Heart right ventricle (tissue), 16 donors: Measurements from ENCODE around the gene MACROD2. TPM values are rescaled to one million over a fixed set of nuclear protein-coding genes. Genes with fewer than 3 reads are reported as not detected.
A peak's percentile ranks its signal among the peaks of the same experiment; 100 is the strongest.

Experiments used
- ATAC-seq, 8 donors: fragments of 200-7000 bp; cut with Tn5 transposase; one replicate each; pipeline ENCODE4 v1.9.1; 2020; ENCODE audit warnings: mild to moderate bottlenecking in 8 of 8, moderate library complexity in 8 of 8, moderate number of reproducible peaks in 1 of 8
- DNase-seq, 2 donors: peaks; one replicate each; pipeline ENCODE4 v3.0.0-alpha.2; 2020
- H3K27ac ChIP-seq, 10 donors: fragments of 200-600 bp; sonication (generic) in 2 of 10; one replicate each; pipeline versions ENCODE4 v1.5.0 to v1.8.0; 2020 to 2022; ENCODE audit warnings: mild to moderate bottlenecking in 3 of 10
- H3K27me3 ChIP-seq, 7 donors: fragments of 200-600 bp; one replicate each; pipeline ENCODE4 v1.8.0; 2021 to 2022; ENCODE audit warnings: mild to moderate bottlenecking in 2 of 7
- H3K36me3 ChIP-seq, 9 donors: fragments of 200-600 bp; sonication (generic) in 1 of 9; one replicate each; pipeline versions ENCODE4 v1.5.0 to v1.8.0; 2020 to 2022; ENCODE audit warnings: mild to moderate bottlenecking in 2 of 9
- H3K4me1 ChIP-seq, 9 donors: fragments of 200-600 bp; sonication (generic) in 1 of 9; one replicate each; pipeline versions ENCODE4 v1.5.0 to v1.8.0; 2020 to 2022; ENCODE audit warnings: mild to moderate bottlenecking in 4 of 9
- H3K4me3 ChIP-seq, 10 donors: fragments of 200-600 bp; sonication (generic) in 2 of 10; one replicate each; pipeline versions ENCODE4 v1.5.0 to v1.8.0; 2020 to 2022; ENCODE audit warnings: mild to moderate bottlenecking in 7 of 10, moderate library complexity in 2 of 10
- H3K9me3 ChIP-seq, 11 donors: fragments of 200-600 bp in 10 of 11; sonication (generic) in 2 of 11; one replicate each; pipeline versions ENCODE4 v1.5.0 to v1.8.0; 2013 to 2022; ENCODE audit warnings: mild to moderate bottlenecking in 2 of 11, control low read depth in 1 of 11, moderate library complexity in 1 of 11
- WGBS, 2 donors: extraction: QIAGEN DNeasy Blood & Tissue Kit; methylation state at CpG; one replicate each; pipeline ENCODE4 v1.1.7; 2013; ENCODE audit warnings: inconsistent platforms in 1 of 2; 5-methylcytosine and 5-hydroxymethylcytosine counted together
- intact Hi-C, 10 donors: fragments of 100-400 bp; cut with DNase I; formaldehyde crosslinking; loops; one replicate each; pipeline versions ENCODE4 v1.11.1 to v1.14.2; 2022
- polyA plus RNA-seq, 2 donors: library from polyadenylated mRNA; stranded (reverse); fragments of 200-250 nt; gene quantifications; one replicate each; pipeline ENCODE4 v1.2.3, GENCODE V29; 2013
- total RNA-seq, 10 donors: library from RNA; stranded (reverse); fragmentation: NEBNext Ultra II Directional in 3 of 10; extraction: Animal tissue kit (Norgen Biotek cat#: 25700) in 3 of 10; gene quantifications; one replicate each; pipeline versions ENCODE4 v1.2.1 to v1.2.4, GENCODE V29; 2021 to 2023
- TF ChIP-seq, protein P1 (sequence below), 9 donors: fragments of 200-600 bp; sonication (generic) in 2 of 9; IDR thresholded peaks; one replicate each; pipeline versions ENCODE4 v1.5.0 to v1.8.0; 2021 to 2022; ENCODE audit warnings: antibody characterized with exemption in 9 of 9, mild to moderate bottlenecking in 5 of 9, moderate library complexity in 1 of 9
- donor health status: Arrhythmogenic right ventricular cardiomyopathy.
- donor health status: ischemic (EF 13 %, LVEDD 7.1; RV severe dilation, severe dysfunction).
- donor health status: healthy with polysubstance abuse.
- donor health status: DM: no; HTN: yes; CAD: no.
- donor health status: DM: no; HTN: no; CAD: no.
- donor health status: ischemic (EF 25% LVEDD 6.9; RV normal size, moderate dysfunction).
- donor health status: ischemic (EF 25% LVEDD 5.7; RV mildly dilated, moderate dysfunction).
- donor health status: healthy.
- donor health status: DM: yes; HTN: yes; CAD: no.
- donor health status: Ischemic cardiomyopathy.
- donor health status: ischemic (EF 35%, LVEDD 5.7; RV mildly dilated, moderate dysfunction).
- donor health status: nonischemic (EF 11% LVEDD 7.7; RV severe dilation, severe dysfunction).
- donor health status: DM: yes; HTN: yes; CAD: no.
- donor health status: PGD.
- donor health status: ischemic (EF 29% LVEDD 5.4; RV normal size, mild dysfunction).
- donor health status: nonischemic (EF 23%, LVEDD 6.1; RV moderate dilation, normal function).

MACROD2 gene
- total and polyA plus RNA-seq, 12 donors: 0.28 to 6.4 (median 4.1) TPM

DNA sequence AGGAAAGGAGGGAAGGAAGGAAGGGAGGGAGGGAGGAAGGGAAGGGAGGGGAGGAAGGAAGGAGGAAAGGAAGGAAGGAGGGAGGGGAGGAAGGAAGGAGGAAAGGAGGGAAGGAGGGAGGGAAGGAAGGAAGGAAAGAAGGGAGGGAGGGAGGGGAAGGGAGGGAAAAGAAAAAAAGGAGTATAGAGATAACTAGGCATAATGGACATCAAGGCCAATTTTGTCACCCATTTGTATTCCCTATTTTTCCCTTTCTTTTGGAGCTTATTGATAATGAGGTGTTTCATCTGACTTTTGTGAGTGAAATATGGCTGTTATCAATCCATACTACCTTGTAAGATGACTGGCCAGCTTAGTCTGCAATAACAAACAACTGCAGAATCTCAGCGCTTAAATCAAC lies 624.1 kb downstream of the MACROD2 start:
- DNase-seq (no peak), ATAC-seq (no peak)
- TF ChIP-seq, protein P1, sequence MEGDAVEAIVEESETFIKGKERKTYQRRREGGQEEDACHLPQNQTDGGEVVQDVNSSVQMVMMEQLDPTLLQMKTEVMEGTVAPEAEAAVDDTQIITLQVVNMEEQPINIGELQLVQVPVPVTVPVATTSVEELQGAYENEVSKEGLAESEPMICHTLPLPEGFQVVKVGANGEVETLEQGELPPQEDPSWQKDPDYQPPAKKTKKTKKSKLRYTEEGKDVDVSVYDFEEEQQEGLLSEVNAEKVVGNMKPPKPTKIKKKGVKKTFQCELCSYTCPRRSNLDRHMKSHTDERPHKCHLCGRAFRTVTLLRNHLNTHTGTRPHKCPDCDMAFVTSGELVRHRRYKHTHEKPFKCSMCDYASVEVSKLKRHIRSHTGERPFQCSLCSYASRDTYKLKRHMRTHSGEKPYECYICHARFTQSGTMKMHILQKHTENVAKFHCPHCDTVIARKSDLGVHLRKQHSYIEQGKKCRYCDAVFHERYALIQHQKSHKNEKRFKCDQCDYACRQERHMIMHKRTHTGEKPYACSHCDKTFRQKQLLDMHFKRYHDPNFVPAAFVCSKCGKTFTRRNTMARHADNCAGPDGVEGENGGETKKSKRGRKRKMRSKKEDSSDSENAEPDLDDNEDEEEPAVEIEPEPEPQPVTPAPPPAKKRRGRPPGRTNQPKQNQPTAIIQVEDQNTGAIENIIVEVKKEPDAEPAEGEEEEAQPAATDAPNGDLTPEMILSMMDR (IDR thresholded peaks at IDR 0.05): no peak
- Histone ChIP-seq H3K27ac (no peak overlapping the region), H3K36me3 (no peaks in the 10 kb centered on the region), H3K9me3 (peaks cover 0 to 4% (median 0%) of the 10 kb centered on the region in 11 donors), H3K4me1 (no peaks in the 10 kb centered on the region), H3K27me3 (no peaks in the 10 kb centered on the region), H3K4me3 (no peak overlapping the region)
- intact Hi-C loops: no loop called here
- WGBS, 2 donors: 97% methylated on average over 1 of the region's 1 CpG

DNA sequence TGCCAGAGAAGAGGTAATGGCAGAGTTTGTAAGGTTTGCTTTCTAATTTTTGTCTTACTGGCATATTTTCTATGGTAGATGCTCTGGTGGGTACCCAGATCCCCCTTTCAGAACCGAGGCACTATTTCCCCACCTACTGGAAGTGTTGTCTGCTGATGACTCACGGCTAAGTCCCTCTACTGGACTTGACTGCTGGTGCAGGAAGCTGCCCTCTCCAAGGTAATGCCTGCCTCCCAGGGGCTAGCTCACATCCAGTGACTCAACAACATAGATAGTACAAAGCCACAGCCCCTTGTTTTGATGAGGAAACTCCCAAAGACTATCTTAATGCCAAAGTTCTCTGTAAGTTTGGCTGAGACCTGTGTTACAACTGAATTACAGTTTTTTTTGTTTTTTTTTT lies 627.5 kb downstream of the MACROD2 start:
- Histone ChIP-seq H3K9me3 (peaks cover 0 to 4% (median 0%) of the 10 kb centered on the region in 11 donors), H3K27me3 (no peaks in the 10 kb centered on the region), H3K36me3 (no peaks in the 10 kb centered on the region), H3K4me3 (no peak overlapping the region), H3K27ac (no peak overlapping the region), H3K4me1 (no peaks in the 10 kb centered on the region)
- ATAC-seq: peak in 1 of 8 donors; percentile 41
- WGBS, 2 donors: 47 to 53% methylated on average over 2 of the region's 2 CpGs
- no peak for DNase-seq
- intact Hi-C loops: no loop called here
- TF ChIP-seq, protein P1 (IDR thresholded peaks at IDR 0.05): no peak

DNA sequence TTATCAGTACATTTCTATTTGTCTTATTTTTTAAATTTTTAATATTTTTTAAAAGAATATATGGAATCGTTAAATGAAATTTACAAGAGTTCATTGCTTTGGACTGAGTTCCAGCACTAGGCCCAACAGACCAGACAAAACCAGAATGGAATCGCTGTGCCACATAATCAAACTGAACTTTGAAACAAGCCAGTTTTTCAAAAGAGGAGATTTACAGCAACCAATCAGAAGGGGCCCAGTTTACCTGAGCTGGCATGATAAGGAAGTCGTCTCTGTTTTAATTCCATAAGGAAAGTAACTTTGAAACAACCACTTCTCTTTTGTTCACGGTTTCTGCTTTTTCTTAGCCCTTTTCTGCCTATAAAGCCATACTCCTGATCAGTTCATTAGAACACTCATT lies 635.7 kb downstream of the MACROD2 start:
- Histone ChIP-seq H3K9me3 (no peaks in the 10 kb centered on the region), H3K4me1 (no peaks in the 10 kb centered on the region), H3K36me3 (no peaks in the 10 kb centered on the region), H3K27ac (no peak overlapping the region), H3K4me3 (no peak overlapping the region), H3K27me3 (no peaks in the 10 kb centered on the region)
- 88 to 90% methylated on average over 4 of the region's 4 CpGs for WGBS, 2 donors
- TF ChIP-seq, protein P1 (IDR thresholded peaks at IDR 0.05): no peak
- DNase-seq (no peak), ATAC-seq (no peak)
- intact Hi-C loops: no loop called here

DNA sequence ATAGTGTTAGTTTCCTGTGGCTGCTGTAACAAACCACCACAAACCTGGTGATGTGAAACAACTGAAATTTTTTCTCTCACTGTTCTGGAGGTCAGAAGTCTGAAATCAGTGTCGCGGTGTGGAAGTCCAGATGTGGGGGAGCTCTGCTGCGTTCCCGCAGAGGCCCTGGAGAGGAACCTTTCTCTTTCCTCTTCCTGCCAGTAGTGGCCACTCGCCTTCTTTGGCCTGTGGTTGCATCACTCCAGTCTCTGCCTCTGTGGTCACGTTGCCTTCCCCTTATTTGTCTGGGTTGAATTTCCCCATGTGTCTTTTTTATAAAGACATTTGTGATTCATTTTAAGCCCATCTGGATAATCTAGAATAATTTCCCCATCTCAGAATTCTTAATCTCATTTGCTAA lies 637.6 kb downstream of the MACROD2 start:
- H3K36me3 ChIP-seq: no peaks in the 10 kb centered on the region
- peak in 1 of 2 donors; percentile 5 for DNase-seq

More for the DNA sequence above, 637.6 kb downstream of the MACROD2 start:
- H3K9me3 ChIP-seq: no peaks in the 10 kb centered on the region
- TF ChIP-seq, protein P1 (IDR thresholded peaks at IDR 0.05): peak in 1 of 9 donors; percentile 6
- no peak overlapping the region for H3K27ac ChIP-seq
- WGBS, 2 donors: 68 to 71% methylated on average over 6 of the region's 6 CpGs
- intact Hi-C loops: no loop called here
- H3K4me3 ChIP-seq: no peak overlapping the region
- H3K4me1 ChIP-seq: no peaks in the 10 kb centered on the region
- peak in 1 of 8 donors; percentile 75 for ATAC-seq
- no peaks in the 10 kb centered on the region for H3K27me3 ChIP-seq
